Gastroesophageal sphincter (tissue), 4 donors: ENCODE results near the gene ABCC9. TPM values are rescaled to one million over a fixed set of nuclear protein-coding genes. Genes with fewer than 3 reads are reported as not detected.

Source experiments
- ATAC-seq: fragments of 150-250 bp; one replicate; pipeline ENCODE4 v1.9.1; 2016; ENCODE audit warnings: mild to moderate bottlenecking, moderate library complexity
- H3K27ac ChIP-seq, 4 donors: fragments of 200-600 bp; sonication (generic) in 3 of 4; 1 replicate in 3 of 4; 2 replicates in 1 of 4; pipeline ENCODE4 v1.5.1; 2016 to 2019
- H3K27me3 ChIP-seq: fragments of 200-600 bp; sonication (generic); one replicate; pipeline ENCODE4 v1.5.1; 2019
- H3K36me3 ChIP-seq, 2 donors: fragments of 200-600 bp; sonication (generic); one replicate each; pipeline ENCODE4 v1.5.1; 2019; ENCODE audit warnings: control low read depth in 1 of 2
- H3K4me1 ChIP-seq, 3 donors: fragments of 200-600 bp; sonication (generic); 1 replicate in 2 of 3; 2 replicates in 1 of 3; pipeline ENCODE4 v1.5.1; 2016 to 2019; ENCODE audit warnings: control low read depth in 2 of 3
- H3K4me3 ChIP-seq, 2 donors: fragments of 200-600 bp; sonication (generic); one replicate each; pipeline ENCODE4 v1.5.1; 2019; ENCODE audit warnings: mild to moderate bottlenecking in 1 of 2, moderate library complexity in 1 of 2
- H3K9me3 ChIP-seq, 3 donors: fragments of 200-600 bp; sonication (generic); one replicate each; pipeline ENCODE4 v1.5.1; 2017 to 2019; ENCODE audit warnings: control low read depth in 2 of 3
- CTCF ChIP-seq, 4 experiments: fragments of 200-600 bp in 2 of 4; fragments of 450-650 bp in 2 of 4; sonication (generic) in 1 of 4; IDR thresholded peaks; one replicate each; pipeline ENCODE4 v1.5.1; 2017 to 2019; ENCODE audit warnings: antibody characterized with exemption in 4 of 4, mild to moderate bottlenecking in 2 of 4, moderate library complexity in 2 of 4
- EP300 ChIP-seq: sonication (generic); formaldehyde crosslinking; IDR thresholded peaks from one replicate; pipeline ENCODE4 v1.6.1; 2017; ENCODE audit warnings: antibody characterized with exemption, mild to moderate bottlenecking
- POLR2A ChIP-seq, 2 donors: fragments of 450-650 bp; IDR thresholded peaks; one replicate each; pipeline ENCODE4 v1.6.1; 2017; ENCODE audit warnings: antibody characterized with exemption in 2 of 2, mild to moderate bottlenecking in 2 of 2, moderate library complexity in 1 of 2
- POLR2AphosphoS5 ChIP-seq: sonication (generic); formaldehyde crosslinking; IDR thresholded peaks from one replicate; pipeline ENCODE4 v1.6.1; 2017; ENCODE audit warnings: antibody characterized with exemption
- WGBS, 2 donors: methylation state at CpG; one replicate each; pipeline ENCODE4 v1.1.5; 2018; ENCODE audit warnings: low coverage in 1 of 2; 5-methylcytosine and 5-hydroxymethylcytosine counted together
- total RNA-seq, 4 donors: library from RNA; depleted of rRNA; stranded (reverse); fragments of >200 nt; gene quantifications; one replicate each; pipeline ENCODE4 v1.1.0, GENCODE V29; 2016

The ABCC9 gene
- total RNA-seq, 4 donors from 2014 or later: 61.8 to 105 (median 73.7) TPM

- 5 to 12% methylated on average over 3 of the region's 3 CpGs for WGBS, 2 donors
- no peak for TF ChIP-seq POLR2AphosphoS5
- no peak for TF ChIP-seq EP300
- no peak for TF ChIP-seq POLR2A (IDR thresholded peaks at IDR 0.05)
- no peak for TF ChIP-seq CTCF (IDR thresholded peaks at IDR 0.05)
- ATAC-seq: no peak
- peak overlapping the region; percentile 72 to 88 (median 82) for H3K27ac ChIP-seq
- H3K27me3 ChIP-seq: no peaks in the 10 kb centered on the region
- H3K9me3 ChIP-seq: no peaks in the 10 kb centered on the region
- no peak overlapping the region for H3K4me3 ChIP-seq
- H3K36me3 ChIP-seq: no peaks in the 10 kb centered on the region
- peaks cover 12 to 59% (median 16%) of the 10 kb centered on the region in 3 donors for H3K4me1 ChIP-seq
Measured at GRCh38 chr12:21827083-21827482, 114.1 kb downstream of the ABCC9 start.

GRCh38 chr12:21826618-21826910 is 114.7 kb downstream of the ABCC9 start:
- 24 to 42% methylated on average over 3 to 4 of the region's 4 CpGs for WGBS, 2 donors
- peak overlapping the region in 3 of 4 donors; percentile 72 to 84 (median 81) for H3K27ac ChIP-seq
- H3K4me1 ChIP-seq: peaks cover 11 to 54% (median 13%) of the 10 kb centered on the region in 3 donors
- H3K4me3 ChIP-seq: no peak overlapping the region
- no peak for ATAC-seq
- H3K27me3 ChIP-seq: no peaks in the 10 kb centered on the region
- no peaks in the 10 kb centered on the region for H3K36me3 ChIP-seq
- H3K9me3 ChIP-seq: no peaks in the 10 kb centered on the region
- TF ChIP-seq CTCF (IDR thresholded peaks at IDR 0.05) (no peak), POLR2A (IDR thresholded peaks at IDR 0.05) (no peak), POLR2AphosphoS5 (no peak), EP300 (no peak)

- 75 to 83% methylated on average over 1 to 2 of the region's 2 CpGs for WGBS, 2 donors
- Histone ChIP-seq H3K4me3 (no peak overlapping the region), H3K9me3 (no peaks in the 10 kb centered on the region), H3K27me3 (no peaks in the 10 kb centered on the region), H3K36me3 (no peaks in the 10 kb centered on the region), H3K4me1 (peaks cover 7 to 49% (median 9%) of the 10 kb centered on the region in 3 donors), H3K27ac (peak overlapping the region in 3 of 4 donors; percentile 72 to 84 (median 81))
- no peak for ATAC-seq
- TF ChIP-seq CTCF (IDR thresholded peaks at IDR 0.05): no peak
- no peak for TF ChIP-seq EP300
- no peak for TF ChIP-seq POLR2AphosphoS5
- TF ChIP-seq POLR2A (IDR thresholded peaks at IDR 0.05): no peak
Measured at GRCh38 chr12:21825886-21826617, 115.2 kb downstream of the ABCC9 start.

GRCh38 chr12:21823581-21823980 is 117.6 kb downstream of the ABCC9 start:
- Histone ChIP-seq H3K4me3 (no peak overlapping the region), H3K36me3 (no peaks in the 10 kb centered on the region), H3K4me1 (peaks cover 7 to 42% (median 16%) of the 10 kb centered on the region in 3 donors), H3K27me3 (no peaks in the 10 kb centered on the region), H3K27ac (peak overlapping the region in 3 of 4 donors; percentile 16 to 40 (median 29)), H3K9me3 (no peaks in the 10 kb centered on the region)
- TF ChIP-seq POLR2A (IDR thresholded peaks at IDR 0.05) (no peak), POLR2AphosphoS5 (no peak), EP300 (no peak), CTCF (IDR thresholded peaks at IDR 0.05) (no peak)
- 67 to 83% methylated on average over 2 to 8 of the region's 8 CpGs for WGBS, 2 donors
- peak; percentile 55 for ATAC-seq

- no peaks in the 10 kb centered on the region for H3K9me3 ChIP-seq
- no peaks in the 10 kb centered on the region for H3K27me3 ChIP-seq
- ATAC-seq: no peak
- peaks cover 0 to 18% of the 10 kb centered on the region in 2 donors for H3K36me3 ChIP-seq
- no peak overlapping the region for H3K27ac ChIP-seq
- TF ChIP-seq POLR2A (IDR thresholded peaks at IDR 0.05) (no peak), POLR2AphosphoS5 (no peak), EP300 (no peak), CTCF (IDR thresholded peaks at IDR 0.05) (no peak)
- H3K4me1 ChIP-seq: peaks cover 0 to 17% (median 7%) of the 10 kb centered on the region in 3 donors
- H3K4me3 ChIP-seq: no peak overlapping the region
Measured at GRCh38 chr12:21819678-21820077, 121.5 kb downstream of the ABCC9 start.
